ENCODE results near the gene DENND2D. TPM values are rescaled to one million over a fixed set of nuclear protein-coding genes. Genes with fewer than 3 reads are reported as not detected.

DENND2D gene
- total RNA-seq, 4 donors from 2014 or later: 30.2 to 61.2 (median 39.2) TPM

GRCh38 chr1:111227434-111227833 lies 27.0 kb upstream of the DENND2D start, which contains the start of gene CHI3L2:
TSS of gene CHI3L2 (plus strand) at chr1:111227713. CDS start at chr1:111227730, 17 bp downstream.
- TF ChIP-seq CTCF (IDR thresholded peaks at IDR 0.05; ENCODE audit: low read depth): no peak

GRCh38 chr1:111225717-111226400 lies 25.4 kb upstream of the DENND2D start:
- TF ChIP-seq CTCF (IDR thresholded peaks at IDR 0.05; ENCODE audit: low read depth): no peak

- TF ChIP-seq CTCF (IDR thresholded peaks at IDR 0.05; ENCODE audit: low read depth): no peak
Observed at GRCh38 chr1:111225091-111225490, 24.6 kb upstream of the DENND2D start.

GRCh38 chr1:111223126-111223685 lies 22.8 kb upstream of the DENND2D start:
- no peak for TF ChIP-seq CTCF (IDR thresholded peaks at IDR 0.05; ENCODE audit: low read depth)

GRCh38 chr1:111222308-111223125 lies 22.1 kb upstream of the DENND2D start:
- no peak for TF ChIP-seq CTCF (IDR thresholded peaks at IDR 0.05; ENCODE audit: low read depth)

GRCh38 chr1:111221633-111222291 lies 21.3 kb upstream of the DENND2D start:
- TF ChIP-seq CTCF (IDR thresholded peaks at IDR 0.05; ENCODE audit: low read depth): no peak

- no peak for TF ChIP-seq CTCF (IDR thresholded peaks at IDR 0.05; ENCODE audit: low read depth)
Observed at GRCh38 chr1:111221276-111221632, 20.8 kb upstream of the DENND2D start.
